ENCODE data around the gene RUNX1.

Gene RUNX1

DNA sequence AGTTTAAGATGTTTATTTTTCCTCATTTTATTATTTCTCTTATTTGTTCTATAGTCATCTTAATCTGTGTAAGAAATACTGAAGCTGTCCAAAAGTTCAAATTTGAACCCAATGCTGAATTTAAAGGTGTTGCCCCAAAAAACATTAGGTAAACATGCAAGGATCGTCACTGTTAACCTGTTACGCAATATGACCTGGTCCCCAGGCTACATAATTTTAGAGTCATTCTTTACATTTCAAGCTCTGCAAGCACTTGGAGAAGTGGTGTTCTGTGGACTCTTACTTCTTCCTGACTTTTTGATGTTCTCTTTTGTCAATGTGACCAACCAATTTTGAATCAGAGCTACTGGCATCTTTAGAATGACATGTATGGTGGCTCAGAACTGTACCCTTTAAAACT is 274.4 kb downstream of the RUNX1 start:
- DNase-seq = no peak

DNA sequence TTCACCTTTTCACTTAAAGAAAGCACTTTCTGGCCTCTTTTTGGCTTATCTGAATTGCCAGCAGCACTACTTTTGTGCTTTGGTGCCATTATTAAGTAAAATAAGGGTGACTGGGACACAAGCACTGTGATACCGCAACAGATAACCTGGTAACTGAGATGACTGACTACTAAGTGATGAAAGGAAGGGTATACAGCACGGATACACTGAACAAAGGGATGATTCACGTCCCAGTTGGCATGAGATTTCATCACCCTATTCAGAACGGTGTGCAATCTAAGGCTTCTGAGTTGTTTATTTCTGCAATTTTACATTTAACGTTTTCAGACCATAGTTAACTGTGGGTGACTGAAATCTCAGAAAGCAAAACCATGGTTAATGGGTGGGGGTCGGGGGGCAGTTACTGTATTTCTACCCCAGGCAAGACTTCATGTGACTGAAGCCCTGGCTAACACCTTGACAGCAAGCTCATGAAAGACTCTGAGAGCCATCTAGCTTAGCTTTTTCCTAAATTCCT is 277.5 kb downstream of the RUNX1 start:
- peak; percentile 66 for DNase-seq

DNA sequence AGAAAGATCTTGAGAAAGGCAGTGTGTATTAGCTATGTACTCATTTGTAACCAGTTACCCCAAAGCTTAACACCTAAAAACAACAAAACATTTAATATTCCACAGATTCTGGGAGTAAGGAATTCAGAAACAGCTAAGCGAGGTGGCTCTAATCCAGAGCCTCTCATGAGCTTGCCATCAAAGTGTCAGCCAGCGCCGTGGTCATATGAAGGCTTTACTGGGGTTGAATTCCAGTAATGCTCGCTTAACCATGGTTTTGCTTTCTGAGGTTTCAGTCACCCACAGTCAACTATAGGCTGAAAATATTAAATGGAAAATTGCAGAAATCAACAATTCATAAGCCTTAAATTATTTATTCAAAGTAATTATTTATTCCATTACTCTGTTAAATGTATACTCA is 278.5 kb downstream of the RUNX1 start:
- DNase-seq = peak; percentile 20

DNA sequence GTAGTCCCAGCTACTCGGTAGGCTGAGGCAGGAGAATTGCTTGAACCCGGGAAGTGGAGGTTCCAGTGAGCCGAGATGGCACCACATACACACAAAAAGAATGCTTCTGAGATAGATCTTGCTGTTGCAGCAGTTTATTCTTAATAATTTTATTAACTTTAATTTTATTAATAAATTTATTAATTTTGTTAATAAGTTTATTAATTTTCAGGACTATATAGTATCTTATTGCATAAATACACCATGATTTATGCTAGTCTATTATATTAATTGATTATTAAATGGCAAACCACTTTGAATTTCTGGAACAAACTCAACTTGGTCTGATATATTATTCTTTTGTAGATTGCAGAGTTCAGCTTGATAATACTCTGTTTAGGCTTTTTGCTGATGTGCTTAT is 280.8 kb downstream of the RUNX1 start:
- DNase-seq = no peak

DNA sequence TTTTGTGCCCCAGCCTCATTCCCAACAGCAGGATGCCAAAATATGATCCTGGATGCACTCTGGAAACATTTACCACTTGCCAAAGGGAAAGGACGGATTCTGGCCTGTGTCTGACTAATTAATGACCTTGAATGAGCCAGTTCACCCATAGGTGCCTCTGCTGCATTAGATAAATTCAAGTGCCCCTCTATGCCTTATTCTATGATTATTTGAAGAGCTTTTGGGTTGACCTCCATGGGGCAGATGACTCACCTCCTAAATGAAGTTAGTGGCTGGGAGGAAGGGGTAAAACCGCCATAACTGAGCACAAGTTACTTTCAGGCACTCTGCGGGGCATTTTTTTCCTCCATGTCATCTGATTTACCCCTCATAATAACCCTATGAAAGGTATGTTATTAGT is 282.2 kb downstream of the RUNX1 start:
- no peak for DNase-seq

DNA sequence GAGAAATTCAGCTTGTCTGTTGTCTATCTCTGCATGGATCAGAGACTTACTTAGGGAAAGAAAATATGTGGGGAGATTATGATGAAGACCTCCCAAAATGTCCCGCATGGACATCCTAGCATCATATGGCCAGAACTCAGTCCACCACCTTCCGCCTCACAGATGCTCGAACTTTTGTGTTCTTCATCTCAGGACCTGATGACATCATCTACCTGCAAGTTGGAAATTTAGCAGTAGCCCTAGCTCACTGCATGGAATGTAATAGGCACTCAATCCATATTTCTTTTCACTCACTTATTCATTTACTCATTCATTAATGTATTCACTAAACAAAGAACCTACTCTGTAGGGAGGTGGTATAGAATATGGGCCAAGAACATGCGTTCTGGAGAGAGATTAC is 283.5 kb downstream of the RUNX1 start:
- DNase-seq = no peak

DNA sequence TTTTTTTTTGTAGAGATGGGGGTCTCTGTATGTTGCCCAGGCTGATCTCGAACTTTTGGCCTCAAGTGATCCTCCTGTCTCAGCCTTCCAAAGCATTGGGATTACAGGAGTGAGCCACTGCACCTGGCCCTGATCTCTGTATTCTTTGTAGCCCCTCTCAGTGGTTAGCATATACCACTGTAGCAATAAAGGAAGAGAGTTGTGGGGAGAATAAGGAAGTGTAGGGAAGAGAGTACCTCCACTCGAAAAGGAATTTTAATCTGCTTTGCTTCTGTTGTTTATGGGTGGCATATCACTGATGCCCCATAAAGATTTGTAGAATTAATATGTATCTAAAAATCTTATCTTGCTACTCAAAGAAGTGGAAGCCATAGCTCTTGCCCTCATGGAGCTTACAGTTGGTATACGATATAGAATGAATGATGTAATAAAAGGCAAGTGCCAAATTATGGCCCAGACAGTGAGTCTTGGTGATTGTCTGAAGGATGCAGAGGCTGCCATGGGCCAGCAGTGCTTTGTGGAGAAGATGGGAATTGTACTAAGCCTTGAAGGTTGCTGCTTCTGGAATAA is 284.3 kb downstream of the RUNX1 start:
- no peak for DNase-seq

DNA sequence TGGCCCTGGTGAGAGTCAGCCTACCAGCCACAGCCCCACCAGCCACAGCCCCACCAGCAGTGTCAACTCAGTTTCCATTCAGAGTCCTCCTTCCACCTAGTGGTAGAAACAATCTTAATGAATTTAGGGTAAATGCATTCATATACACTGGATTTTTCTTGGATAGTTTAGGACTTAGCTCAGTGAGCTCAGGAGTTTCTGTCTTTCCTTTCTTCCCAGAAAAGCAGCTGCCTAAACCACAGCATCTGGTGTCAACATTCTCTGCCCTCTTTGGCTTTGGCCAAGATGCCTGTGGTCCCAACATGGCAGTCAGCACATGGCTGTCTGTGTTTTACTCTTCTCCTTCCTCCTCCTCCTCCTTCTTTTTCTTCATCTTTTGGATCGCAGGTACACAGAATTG is 286.3 kb downstream of the RUNX1 start:
- peak; percentile 30 for DNase-seq

DNA sequence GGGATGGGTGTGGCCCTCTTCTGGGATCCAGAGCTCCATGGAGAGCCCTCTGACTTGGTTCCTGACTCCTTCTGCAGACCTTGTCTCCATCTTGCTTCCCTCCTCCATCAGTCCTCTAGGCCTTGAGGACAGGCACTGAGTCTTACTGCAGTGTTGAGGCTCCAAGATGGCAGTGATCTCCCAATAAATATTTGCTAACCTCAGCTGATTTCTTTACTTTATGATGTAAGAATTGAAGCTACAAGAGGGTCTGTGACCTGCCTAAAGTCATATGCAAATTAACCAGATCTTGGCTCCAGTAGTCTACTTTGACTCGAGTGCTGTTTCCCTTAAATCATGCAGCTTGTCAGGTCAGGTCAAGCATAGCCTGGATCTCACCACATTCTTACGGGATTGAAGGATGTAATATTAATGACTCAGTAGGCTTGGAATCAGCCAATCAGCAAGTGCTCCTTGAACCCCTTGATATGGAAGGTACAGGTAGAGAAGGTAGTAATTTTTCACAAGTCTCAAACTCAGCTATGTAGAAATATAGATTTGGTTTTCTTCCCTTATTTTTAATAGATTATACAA is 287.3 kb downstream of the RUNX1 start:
- no peak for DNase-seq

DNA sequence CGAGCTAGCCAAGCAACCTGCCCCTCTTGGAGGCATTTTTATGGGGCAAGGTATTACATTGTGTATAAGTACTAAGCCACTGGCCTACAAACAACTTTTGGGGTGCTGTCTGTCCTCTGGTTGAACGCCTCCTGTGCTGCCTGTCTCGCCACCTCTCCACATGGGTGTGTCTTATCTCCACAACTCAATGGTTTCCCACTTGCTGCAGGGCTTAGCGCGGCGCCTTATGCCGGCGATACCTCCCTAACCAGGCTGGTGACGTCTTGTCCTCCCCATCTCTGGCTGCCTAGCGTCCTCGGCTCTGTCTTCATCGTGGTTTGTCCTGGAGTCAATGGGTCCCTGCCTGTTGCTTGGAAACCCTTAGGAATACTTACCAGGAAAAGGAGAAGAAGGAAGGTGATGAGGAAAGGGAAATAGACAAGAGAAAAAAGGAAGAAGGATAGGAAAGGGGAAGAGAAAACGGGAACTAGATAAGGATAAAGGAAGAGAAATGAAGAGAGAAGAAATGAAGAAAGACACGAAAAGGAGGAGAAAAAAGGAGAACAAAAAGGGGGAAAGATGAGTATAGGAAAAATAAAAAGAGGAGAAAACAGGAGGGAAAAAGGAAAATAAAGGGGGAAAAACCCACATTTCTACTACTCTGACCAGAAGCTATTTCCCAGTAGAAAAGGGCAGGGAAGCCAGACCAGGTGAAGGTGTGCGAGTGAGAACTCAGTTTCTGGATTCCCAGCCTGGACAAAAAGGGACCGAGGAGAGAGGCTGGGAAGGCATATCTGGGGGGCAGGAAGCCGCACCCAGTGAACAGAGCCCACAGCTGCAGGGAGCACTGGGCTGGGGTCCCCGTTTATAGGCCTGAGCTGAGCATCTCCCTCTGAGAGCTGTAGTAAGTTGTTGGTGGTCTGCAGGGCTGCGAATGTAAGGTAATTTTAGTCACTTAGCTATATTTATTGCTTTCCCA is 294.1 kb downstream of the RUNX1 start:
- no peak for DNase-seq

DNA sequence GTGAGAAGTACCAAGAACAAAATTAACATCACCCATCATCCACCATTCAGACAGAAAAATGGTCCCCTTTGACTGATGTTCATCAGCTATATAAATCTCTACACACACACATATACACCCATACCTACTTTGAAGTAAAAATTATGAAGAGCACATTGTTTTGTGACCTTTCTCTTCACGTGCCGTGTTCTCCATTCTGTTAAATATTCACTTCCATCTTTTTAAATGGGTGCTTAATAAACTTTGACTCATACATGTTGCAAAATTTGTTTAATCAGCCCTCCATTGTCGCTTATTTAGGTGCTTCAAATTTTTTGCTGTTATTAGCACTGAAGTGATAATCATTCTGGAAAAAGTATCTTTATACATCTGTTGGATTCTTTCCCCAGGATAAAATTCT is 300.2 kb downstream of the RUNX1 start:
- no peak for DNase-seq

DNA sequence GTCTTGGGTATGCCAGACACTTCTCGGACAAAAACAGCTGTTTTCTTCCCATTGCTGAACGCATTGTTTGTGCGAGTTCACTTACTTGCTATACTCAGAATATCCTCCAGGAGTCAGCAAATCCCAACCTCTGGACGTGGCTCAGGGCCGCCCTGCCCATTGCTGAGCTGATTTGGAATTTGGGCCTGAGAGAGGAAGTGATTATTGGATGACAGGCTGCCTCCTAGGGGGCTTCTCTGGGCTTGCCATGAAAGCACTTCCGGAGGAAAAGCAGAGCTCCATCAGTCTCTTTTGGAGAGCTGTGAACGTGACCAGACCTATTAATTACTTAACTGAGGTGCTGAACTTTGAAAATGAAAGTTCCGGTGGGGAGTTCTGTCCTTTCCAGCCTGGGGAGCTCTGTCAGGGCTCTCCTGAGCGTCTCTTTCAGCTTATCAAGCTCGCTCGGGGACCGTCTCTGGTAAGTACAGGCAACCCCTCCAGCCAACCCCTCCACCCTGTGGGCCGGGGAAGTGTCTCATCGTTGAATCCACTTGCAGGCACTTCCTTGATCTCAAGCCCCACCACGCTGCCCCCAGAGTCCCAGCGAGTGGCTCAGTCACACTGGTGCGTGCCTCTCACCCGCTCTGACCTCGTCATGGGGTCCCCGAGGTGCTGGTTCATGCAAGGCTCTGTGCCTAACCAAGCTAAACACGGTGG is 303.4 kb downstream of the RUNX1 start:
- DNase-seq = peak; percentile 91

DNA sequence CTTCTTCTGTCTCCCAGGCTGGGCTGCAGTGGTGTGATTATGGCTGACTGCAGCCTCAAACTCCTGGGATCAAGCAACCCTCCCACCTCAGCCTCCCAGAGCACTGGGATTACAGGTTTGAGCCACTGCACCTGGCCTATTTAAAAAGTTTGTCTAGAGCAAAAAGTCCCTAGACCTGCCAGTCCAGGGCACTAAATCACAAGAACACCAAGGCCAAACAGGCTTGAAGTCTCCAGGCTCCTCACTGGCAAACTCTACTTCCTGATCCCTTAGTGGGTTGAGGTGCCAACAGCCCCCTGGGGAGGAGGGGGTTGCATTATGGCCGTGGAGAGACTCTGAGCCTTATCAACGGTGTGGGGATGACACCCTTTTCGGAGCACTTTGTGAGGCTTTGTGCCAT is 304.3 kb downstream of the RUNX1 start:
- DNase-seq = no peak

DNA sequence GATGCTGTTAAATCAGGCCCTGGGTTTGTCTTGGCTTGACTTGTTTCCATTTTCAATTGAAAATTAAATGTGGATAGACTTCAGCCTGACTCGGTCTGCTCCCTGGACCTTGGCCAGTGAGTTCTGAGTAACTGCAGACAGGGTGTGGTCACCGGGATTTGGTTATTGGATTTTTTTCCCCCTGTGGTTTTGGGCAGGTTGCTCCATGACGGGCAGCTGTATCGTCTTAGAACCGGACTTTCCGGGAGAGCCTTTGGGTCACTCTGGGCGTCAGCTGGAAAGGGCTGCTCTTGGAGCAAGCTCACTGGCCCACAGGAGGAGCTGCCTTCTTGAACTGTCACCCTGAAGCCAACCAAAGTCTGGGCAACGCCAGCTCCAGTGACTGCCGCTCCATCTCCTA is 305.3 kb downstream of the RUNX1 start:
- DNase-seq = peak; percentile 40

DNA sequence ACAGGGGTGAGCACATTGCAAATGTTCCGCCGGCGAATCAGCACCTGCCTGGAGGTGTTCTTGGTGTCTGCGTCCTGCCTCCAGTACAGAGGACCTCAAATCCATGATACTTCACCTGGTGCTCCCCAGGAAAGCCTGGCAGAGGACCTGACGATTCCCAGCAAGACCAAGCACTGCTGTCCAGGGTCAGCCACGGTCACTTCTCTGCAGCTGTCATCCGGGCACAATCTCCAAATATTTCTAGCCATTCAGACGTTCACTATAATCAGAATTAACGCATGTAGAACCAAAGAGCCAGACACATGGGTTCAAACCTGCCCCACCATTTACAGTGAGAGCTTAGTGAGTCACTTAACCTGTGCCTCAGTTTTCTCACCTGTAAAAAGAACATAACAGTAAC is 305.8 kb downstream of the RUNX1 start:
- DNase-seq = no peak

DNA sequence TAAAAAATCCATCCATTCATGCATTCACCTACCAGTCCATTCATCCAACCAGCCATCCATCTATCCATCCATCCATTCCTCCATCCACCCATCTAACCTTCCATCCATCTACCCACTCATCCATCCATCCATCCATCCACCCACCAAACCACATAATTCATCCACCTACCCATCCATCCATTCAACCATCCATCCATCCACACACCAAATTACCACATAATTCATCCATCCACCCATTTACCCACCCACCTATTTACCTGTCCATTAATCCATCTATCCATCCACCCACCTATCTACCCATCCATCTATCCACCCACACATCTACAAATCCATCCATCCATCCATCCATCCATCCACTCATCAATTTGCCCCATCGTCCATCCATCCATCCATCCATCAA is 308.9 kb downstream of the RUNX1 start:
- no peak for DNase-seq
